DND-41 (cell line): ENCODE measurements around the gene ESYT3.

ENCODE experiments used
- CTCF ChIP-seq: IDR thresholded peaks from 2 replicates; pipeline ENCODE4 v1.5.1; 2012; ENCODE audit warnings: borderline replicate concordance, low read length, moderate library complexity, mild to moderate bottlenecking; ENCODE audit not compliant: poor library complexity, severe bottlenecking; ENCODE audit errors: extremely low read depth
- EZH2 ChIP-seq: IDR thresholded peaks from 3 replicates; pipeline ENCODE4 v1.6.1; 2012; ENCODE audit warnings: borderline replicate concordance, low read depth, mild to moderate bottlenecking, moderate library complexity, low read length, inconsistent platforms; ENCODE audit not compliant: severe bottlenecking

DNA sequence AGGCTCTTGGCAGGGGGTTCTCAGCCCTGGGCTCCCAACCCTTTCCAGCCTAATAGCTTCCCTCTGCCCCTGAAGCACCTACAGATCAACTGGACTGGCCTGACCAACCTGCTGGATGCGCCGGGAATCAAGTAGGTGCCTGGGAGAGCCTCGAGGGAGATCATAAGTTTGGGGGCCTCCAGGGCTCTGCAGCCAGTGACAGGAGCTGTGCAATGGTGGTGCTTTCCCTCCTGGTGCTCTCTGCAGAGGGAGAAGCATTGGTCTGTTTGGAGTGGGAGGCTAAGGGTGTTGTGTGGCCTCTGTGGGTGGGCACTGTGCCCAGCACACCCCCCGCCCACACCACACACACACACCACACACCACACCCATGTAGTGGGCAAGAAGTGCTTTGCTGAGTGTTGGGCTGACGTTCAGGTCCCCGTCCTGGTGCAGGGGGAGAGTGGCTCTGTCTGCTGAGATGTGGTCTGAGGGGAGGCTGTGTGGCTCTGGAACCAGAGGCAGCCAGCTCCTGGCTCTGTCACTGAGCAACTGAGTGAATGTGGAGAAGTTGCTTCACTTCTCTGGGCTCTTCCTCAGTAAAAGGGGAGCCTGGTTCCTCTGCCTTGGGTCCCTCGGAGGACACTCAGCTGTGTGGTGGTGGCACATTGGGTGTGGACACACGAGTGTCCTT, 26.3 kb downstream of the ESYT3 start:
- no peak for TF ChIP-seq EZH2
- no peak for TF ChIP-seq CTCF
